Adipocyte (in vitro differentiated cells): ENCODE data around the gene SHB.
A peak's percentile ranks its signal among the peaks of the same experiment; 100 is the strongest.

Source experiments
- DNase-seq: peaks from one replicate; pipeline ENCODE4 v3.0.0-alpha.2; 2015; ENCODE audit warnings: low read depth
- H3K27me3 ChIP-seq: replicated peaks from 2 replicates; pipeline ENCODE4 v1.7.0; 2013; ENCODE audit warnings: mild to moderate bottlenecking, low read length, moderate library complexity; ENCODE audit not compliant: control insufficient read depth, insufficient read depth
- H3K36me3 ChIP-seq: 2 replicates; pipeline ENCODE4 v1.7.0; 2013; ENCODE audit warnings: low read length, mild to moderate bottlenecking, moderate library complexity; ENCODE audit not compliant: control insufficient read depth, insufficient read depth, severe bottlenecking
- H3K4me1 ChIP-seq: 2 replicates; pipeline ENCODE4 v1.7.0; 2013; ENCODE audit warnings: mild to moderate bottlenecking, low read length, moderate library complexity; ENCODE audit not compliant: control insufficient read depth, insufficient read depth
- H3K4me3 ChIP-seq: 2 replicates; pipeline ENCODE4 v1.7.0; 2013; ENCODE audit warnings: mild to moderate bottlenecking, low read length, moderate library complexity
- H3K9ac ChIP-seq: 2 replicates; pipeline ENCODE4 v1.7.0; 2013; ENCODE audit warnings: mild to moderate bottlenecking, low read length, moderate library complexity
- H3K9me3 ChIP-seq: 2 replicates; pipeline ENCODE4 v1.7.0; 2013; ENCODE audit warnings: mild to moderate bottlenecking, low read length, moderate library complexity; ENCODE audit not compliant: control insufficient read depth

The SHB gene

DNA sequence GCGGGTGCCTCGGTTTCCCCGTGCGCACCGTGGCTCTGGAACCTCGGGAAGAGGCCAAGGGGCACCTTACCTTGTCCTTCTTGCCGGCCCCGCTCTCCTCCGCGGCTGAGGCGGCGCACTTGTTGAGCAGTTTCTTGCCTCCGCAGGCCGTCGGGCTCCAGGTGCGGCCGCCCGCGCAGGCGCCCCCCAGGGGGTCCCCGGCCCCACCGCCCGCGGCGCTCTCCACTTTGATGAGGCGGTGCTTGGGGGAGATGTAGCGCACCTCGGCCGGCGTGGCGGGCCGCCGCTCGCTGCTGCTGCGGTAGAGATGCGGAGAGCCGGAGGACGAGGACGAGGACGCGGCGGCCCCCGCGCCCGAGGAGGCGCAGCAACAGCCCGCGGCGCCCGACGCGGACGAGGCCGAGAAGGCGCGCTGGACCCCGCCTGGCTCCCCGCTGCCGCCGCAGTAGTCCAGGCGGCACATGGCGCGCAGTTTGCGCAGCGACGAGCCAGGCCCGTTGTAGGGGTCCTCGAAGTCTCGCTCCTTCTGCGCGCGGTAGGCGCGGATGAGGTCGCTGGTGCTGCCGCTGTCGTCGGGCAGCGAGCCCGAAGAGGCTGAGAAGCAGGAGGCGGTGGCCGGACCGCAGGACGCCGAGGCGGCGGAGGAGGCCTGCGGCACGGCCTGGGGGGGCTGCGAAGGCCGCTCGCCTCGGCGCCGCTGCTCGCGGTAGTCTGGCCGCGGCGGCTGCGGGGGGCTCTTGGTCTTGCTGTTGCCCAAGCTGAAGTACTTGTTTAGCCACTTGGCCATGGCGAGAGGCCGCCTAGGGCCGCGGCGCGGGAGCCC is 957 bp downstream of the SHB start:
- Histone ChIP-seq H3K4me1 (peaks cover 23% of the 10 kb centered on the region), H3K27me3 (no peaks in the 10 kb centered on the region), H3K9me3 (no peaks in the 10 kb centered on the region), H3K36me3 (no peaks in the 10 kb centered on the region), H3K4me3 (peak overlapping the region; percentile 83), H3K9ac (peak overlapping the region; percentile 87)
- DNase-seq = peak; percentile 52

DNA sequence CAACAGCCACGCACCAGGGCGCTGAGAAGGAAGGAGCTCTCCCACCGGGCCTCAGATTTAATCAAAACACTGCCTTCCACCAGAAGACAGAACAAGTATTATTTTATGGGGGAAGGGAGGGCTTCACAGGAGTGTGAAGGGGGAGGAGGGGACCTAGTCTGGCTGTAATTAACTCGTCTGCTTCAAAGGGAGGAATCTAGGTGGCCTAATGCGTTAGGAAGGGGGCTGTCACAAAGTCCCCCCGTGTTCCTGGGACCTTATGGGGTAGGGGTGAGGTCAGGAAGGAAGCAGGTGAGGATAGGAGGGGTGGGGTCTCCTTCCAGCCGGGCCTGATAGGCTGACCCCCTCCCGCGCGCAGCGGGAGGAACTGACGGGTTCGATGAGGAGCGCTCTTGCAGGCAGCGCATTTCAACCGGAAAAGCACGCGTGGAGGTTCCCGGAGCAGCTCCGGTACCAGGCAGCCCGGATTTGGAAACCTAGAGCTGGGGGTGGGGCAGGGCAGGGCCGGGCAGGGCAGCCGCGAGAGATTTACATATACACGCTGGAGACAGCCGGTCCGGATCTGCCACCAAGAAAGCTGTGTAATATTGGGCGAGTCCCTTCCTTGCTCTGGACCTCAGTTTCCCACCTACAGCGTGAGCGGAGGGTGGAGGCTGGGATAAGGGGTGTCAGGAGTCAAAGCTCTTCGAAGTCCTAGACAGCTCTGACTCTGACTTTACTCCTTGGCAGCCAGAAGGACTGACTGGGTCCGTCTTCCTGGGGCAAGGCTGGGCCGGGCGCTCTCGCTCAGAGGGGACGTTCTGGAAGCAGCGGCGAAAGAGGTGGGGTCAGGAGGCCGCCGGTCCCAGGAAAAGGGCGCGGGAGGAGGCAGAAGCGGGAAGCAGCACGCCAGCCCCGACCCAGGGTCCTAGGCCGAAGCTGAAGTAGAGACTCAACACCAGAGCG is 1.8 kb downstream of the SHB start:
- H3K9ac ChIP-seq = peak overlapping the region; percentile 87
- H3K9me3 ChIP-seq = no peaks in the 10 kb centered on the region
- H3K4me1 ChIP-seq = peaks cover 32% of the 10 kb centered on the region
- H3K36me3 ChIP-seq = no peaks in the 10 kb centered on the region
- H3K27me3 ChIP-seq = no peaks in the 10 kb centered on the region
- peak overlapping the region; percentile 83 for H3K4me3 ChIP-seq
- peak; percentile 74 for DNase-seq

DNA sequence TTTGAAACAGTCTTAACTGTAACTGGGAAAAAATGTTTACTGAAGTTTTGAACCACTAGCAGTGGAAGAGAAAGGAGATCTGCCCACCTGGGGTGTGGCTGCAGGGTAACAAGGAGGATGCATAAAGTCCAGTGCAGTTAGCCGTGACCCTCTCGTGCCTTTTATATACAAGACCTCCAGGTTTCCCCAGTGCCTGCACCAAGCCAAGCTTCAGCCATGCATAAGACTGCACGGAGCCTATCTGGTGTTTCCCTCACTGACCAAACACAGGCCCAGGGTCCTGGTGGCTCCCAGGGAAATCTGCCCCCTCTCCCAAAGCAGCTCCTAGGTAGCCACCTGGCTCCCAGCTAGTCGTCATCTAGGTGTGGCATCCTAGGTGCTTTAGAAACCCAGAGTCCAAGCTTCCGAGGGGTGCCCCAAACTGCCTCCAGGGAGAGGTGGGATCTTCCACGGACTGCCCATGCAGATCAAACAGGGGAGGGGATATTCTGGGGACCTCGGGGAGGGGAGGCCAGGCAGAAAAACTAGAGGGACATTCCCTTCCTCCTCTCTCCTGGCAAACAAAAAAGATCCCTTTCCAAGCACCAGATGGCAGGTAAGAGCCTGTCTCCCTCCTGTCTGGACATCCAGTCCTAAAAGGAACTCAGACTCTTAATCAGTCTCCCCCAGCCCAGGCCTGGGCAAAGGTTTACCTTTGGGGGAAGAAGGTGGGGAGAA is 2.7 kb downstream of the SHB start:
- Histone ChIP-seq H3K27me3 (no peaks in the 10 kb centered on the region), H3K4me3 (peak overlapping the region; percentile 83), H3K9me3 (no peaks in the 10 kb centered on the region), H3K36me3 (no peaks in the 10 kb centered on the region), H3K9ac (peak overlapping the region; percentile 87), H3K4me1 (peaks cover 37% of the 10 kb centered on the region)
- no peak for DNase-seq

GRCh38 chr9:38065369-38066075 is 3.5 kb downstream of the SHB start:
- no peak for DNase-seq
- H3K4me3 ChIP-seq = no peak overlapping the region
- H3K36me3 ChIP-seq = no peaks in the 10 kb centered on the region
- H3K9me3 ChIP-seq = no peaks in the 10 kb centered on the region
- peaks cover 37% of the 10 kb centered on the region for H3K4me1 ChIP-seq
- H3K27me3 ChIP-seq = no peaks in the 10 kb centered on the region
- no peak overlapping the region for H3K9ac ChIP-seq

- Histone ChIP-seq H3K36me3 (no peaks in the 10 kb centered on the region), H3K9me3 (no peaks in the 10 kb centered on the region), H3K27me3 (no peaks in the 10 kb centered on the region), H3K4me3 (no peak overlapping the region), H3K4me1 (peaks cover 37% of the 10 kb centered on the region), H3K9ac (no peak overlapping the region)
- DNase-seq = no peak
Measured at GRCh38 chr9:38064842-38065368, 4.1 kb downstream of the SHB start.

DNA sequence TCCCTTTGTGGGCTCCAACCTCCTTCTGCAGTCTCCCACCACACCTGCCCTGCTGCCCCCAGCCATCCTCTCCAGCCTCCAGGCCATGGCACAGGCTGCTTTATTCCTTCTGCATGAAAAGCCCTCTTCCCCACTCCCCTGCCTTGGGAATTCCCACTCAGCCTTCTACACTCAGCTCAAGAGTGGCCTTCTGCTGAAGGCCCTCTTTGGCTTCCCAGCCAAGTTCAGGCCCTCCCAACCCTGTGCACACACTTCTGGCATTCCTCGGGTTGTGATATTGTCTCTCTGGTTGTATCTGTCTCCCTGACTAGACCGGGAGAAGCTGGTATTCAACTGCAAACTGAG is 5.7 kb downstream of the SHB start:
- no peak for DNase-seq
- H3K4me3 ChIP-seq = no peak overlapping the region
- H3K9ac ChIP-seq = no peak overlapping the region
- no peaks in the 10 kb centered on the region for H3K9me3 ChIP-seq
- H3K4me1 ChIP-seq = peaks cover 37% of the 10 kb centered on the region
- no peaks in the 10 kb centered on the region for H3K27me3 ChIP-seq
- H3K36me3 ChIP-seq = no peaks in the 10 kb centered on the region

GRCh38 chr9:38062498-38063362 is 6.3 kb downstream of the SHB start:
- peak; percentile 43 for DNase-seq
- peaks cover 38% of the 10 kb centered on the region for H3K4me1 ChIP-seq
- H3K27me3 ChIP-seq = no peaks in the 10 kb centered on the region
- H3K9me3 ChIP-seq = no peaks in the 10 kb centered on the region
- no peaks in the 10 kb centered on the region for H3K36me3 ChIP-seq
- H3K9ac ChIP-seq = no peak overlapping the region
- no peak overlapping the region for H3K4me3 ChIP-seq

- Histone ChIP-seq H3K27me3 (no peaks in the 10 kb centered on the region), H3K9me3 (no peaks in the 10 kb centered on the region), H3K4me1 (peaks cover 43% of the 10 kb centered on the region), H3K36me3 (no peaks in the 10 kb centered on the region), H3K9ac (no peak overlapping the region), H3K4me3 (no peak overlapping the region)
- DNase-seq = no peak
Measured at GRCh38 chr9:38062106-38062497, 6.9 kb downstream of the SHB start.

DNA sequence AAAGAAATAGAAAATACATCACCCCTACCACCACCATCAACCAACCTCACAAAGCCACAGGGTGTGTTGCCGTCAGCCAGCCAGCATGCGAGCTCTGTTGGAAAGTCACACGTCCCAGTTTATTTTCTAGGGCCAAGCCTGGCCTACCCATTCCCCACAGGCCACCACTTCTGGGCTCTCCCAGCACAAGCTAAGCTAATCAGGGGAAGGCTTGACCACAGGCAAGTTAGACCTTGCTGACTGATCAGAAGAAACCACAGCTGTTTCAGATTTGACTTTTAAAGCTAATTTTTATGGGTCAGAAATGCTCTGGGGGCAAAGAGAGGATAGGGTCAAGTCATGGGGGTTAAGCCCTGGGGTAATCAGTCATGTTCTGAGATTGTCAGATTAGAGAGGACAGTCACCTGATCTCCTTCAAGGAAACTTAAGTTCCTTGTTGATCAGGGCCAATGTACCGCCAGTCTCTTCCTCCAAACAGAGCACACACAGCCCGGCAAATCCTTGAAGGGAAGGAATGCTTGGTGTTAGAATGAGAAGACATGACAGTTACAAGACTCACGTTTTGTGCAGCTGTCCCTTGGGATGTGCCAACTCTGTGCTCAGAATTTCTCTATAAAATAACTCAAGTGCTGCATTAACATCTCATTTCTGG is 7.6 kb downstream of the SHB start:
- H3K9ac ChIP-seq = no peak overlapping the region
- H3K9me3 ChIP-seq = no peaks in the 10 kb centered on the region
- H3K27me3 ChIP-seq = no peaks in the 10 kb centered on the region
- H3K36me3 ChIP-seq = no peaks in the 10 kb centered on the region
- H3K4me3 ChIP-seq = no peak overlapping the region
- DNase-seq = no peak
- H3K4me1 ChIP-seq = peaks cover 36% of the 10 kb centered on the region
